AG04449 (cell line): Measurements from ENCODE around the gene CD33.
"Not testable (repeated sequence)": the region's sequence is repeated elsewhere in the genome, so short reads cannot be mapped to it uniquely, and the experiment has no call there.

Experiments
- CTCF ChIA-PET: fragments of 350-600 bp; formaldehyde crosslinking; extraction: SDS; loops from one replicate; lab custom pipeline; 2021; ENCODE audit warnings: antibody characterized with exemption; lab: Yijun Ruan, JAX
- POLR2A ChIA-PET: fragments of 400-600, 350-600 bp; formaldehyde crosslinking; extraction: SDS; loops from one replicate; lab custom pipeline; 2020; ENCODE audit warnings: antibody characterized with exemption, inconsistent platforms; lab: Yijun Ruan, JAX
- DNase-seq: peaks from one replicate; pipeline ENCODE4 v3.0.0-alpha.2; 2010; ENCODE audit warnings: low read depth, low spot score
- H3K4me3 ChIP-seq: 2 replicates; pipeline ENCODE4 v1.5.1; 2011; ENCODE audit warnings: low read depth, mild to moderate bottlenecking, control low read depth, low read length
- CTCF ChIP-seq: IDR thresholded peaks from one replicate; pipeline ENCODE4 v1.5.1; 2011; ENCODE audit warnings: mild to moderate bottlenecking, moderate library complexity, low read length, control low read depth, inconsistent platforms; ENCODE audit not compliant: insufficient read depth; ENCODE audit errors: missing control alignments

CD33 gene

GRCh38 chr19:51224898-51225393, at the start of gene CD33:
TSS of gene CD33 (plus strand) at chr19:51225080. CDS start at chr19:51225119, 39 bp downstream.
- POLR2A ChIA-PET, DNase-seq, H3K4me3 ChIP-seq, CTCF ChIA-PET: not testable (repeated sequence)

- ChIA-PET POLR2A (no interaction called here), CTCF (no interaction called here)
- DNase-seq, result no peak
- H3K4me3 ChIP-seq, result no peak overlapping the region
- TF ChIP-seq CTCF, result no peak
These were observed 45.6 kb upstream of the CD33 start for GRCh38 chr19:51179256-51179655.

GRCh38 chr19:51181377-51181912, 43.4 kb upstream of the CD33 start:
- ChIA-PET POLR2A (no interaction called here), CTCF (no interaction called here)
- TF ChIP-seq CTCF, result no peak
- no peak for DNase-seq
- no peak overlapping the region for H3K4me3 ChIP-seq

GRCh38 chr19:51181913-51182419, 42.9 kb upstream of the CD33 start:
- POLR2A ChIA-PET, result no interaction called here
- H3K4me3 ChIP-seq, result no peak overlapping the region
- DNase-seq, result no peak
- CTCF ChIA-PET, result no interaction called here
- no peak for TF ChIP-seq CTCF

- no peak for TF ChIP-seq CTCF
- POLR2A ChIA-PET, result no interaction called here
- no peak overlapping the region for H3K4me3 ChIP-seq
- DNase-seq, result no peak
- CTCF ChIA-PET, result no interaction called here
These were observed 41.3 kb upstream of the CD33 start for GRCh38 chr19:51183629-51184028.

GRCh38 chr19:51185069-51185867, 39.6 kb upstream of the CD33 start:
- ChIA-PET POLR2A (no interaction called here), CTCF (no interaction called here)
- no peak for DNase-seq
- no peak for TF ChIP-seq CTCF
- H3K4me3 ChIP-seq, result no peak overlapping the region
